Measurements from ENCODE around the gene MAP1A.

MAP1A gene

DNA sequence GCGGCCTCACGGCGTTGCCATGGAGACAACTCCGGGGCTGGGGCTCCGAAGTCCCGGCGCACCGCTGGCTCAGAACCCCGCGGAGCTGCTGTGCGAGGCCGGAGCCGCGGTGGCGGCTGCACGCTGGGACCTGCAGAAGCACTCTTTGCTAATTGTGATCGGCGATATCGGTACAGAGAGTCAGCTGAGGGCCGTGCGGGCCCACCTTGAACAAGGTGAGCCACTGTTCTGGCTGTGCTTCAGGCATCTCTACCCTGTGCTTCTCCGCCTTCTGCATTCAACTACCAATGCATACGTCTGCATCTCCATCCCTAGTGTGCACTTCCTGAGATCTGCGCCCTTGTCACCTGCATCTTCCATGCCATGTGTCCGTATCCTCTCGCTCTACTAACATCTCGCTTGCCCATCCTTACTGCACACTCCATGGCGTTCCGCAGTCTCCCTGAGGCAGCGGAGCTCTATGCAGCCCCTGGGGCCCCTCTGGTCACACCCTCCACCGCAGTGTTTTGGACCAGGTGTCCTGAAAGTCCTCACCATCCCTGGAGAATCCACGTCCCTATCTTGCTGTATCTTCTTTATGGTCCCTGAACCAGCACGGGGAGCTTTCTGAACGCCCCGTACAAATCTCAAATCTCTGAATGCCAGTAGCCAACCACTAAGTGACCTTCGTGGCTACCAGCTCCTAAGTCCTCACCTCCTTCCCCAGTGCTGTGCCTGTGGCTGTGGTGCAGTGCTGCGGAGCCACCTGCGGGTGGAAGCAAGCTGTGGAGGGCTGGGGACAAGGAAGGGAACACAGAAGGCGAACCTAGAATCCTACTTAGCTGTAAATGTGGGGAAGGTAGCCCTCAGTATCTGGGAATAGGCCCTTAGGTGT is 6.2 kb upstream of the MAP1A start:
- DNase-seq (ENCODE audit: low read depth in 2 of 2), result no peak

DNA sequence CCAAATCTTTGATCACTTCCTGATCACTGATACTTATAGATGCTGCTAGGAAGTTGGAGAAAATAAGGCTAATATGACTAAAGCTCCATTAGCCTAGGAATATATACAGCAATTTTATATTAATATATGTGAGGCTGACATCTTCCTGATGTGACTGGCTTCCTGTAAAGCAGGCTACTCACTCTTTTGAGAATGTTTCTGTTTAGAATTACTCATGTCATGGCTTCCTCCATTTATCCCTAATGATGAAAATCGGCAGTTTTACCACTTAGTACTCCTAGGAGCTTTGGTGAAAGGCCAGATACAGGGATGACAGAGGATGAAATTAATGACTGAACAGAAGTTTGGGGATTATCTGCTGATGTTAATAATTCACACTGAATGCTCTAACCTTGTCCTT is 3.9 kb upstream of the MAP1A start:
- DNase-seq (ENCODE audit: low read depth in 2 of 2), result no peak

DNA sequence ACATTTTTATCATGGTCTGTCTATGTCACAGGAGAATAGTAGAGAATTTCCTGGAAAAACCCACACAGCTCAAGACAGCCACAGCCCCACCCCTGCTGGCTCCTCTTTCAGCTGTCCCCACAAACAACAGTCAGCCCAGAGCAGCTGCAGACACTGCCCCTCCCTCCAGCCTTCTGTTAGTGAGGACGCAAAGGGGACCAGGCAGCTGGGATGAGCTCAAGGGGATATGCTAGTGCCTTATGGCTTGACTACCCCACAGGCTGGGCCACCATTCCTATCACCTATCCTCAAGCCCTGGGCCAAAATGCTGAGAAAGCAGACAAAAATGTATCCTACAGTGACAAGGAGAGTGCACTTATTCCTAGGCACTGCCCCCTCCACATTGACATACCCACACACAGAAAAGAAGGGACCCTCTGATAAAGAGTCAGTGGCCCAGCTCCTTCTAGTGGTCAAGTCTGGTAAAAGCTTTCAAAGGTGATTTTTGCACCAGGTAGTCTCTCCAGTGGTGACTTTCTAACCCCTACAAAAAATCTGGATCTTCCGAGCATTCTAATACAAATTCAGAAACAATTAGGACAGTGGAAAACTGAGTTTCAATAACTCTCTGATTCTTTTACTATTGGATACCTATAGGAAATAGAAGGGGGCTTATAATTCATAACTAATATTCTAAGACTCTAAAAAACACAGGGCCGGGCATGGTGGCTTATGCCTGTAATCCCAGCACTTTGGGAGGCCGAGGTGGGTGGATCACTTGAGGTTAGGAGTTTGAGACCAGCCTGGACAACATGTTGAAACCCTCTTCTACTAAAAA is 3.0 kb upstream of the MAP1A start:
- DNase-seq (ENCODE audit: low read depth in 2 of 2), result no peak

DNA sequence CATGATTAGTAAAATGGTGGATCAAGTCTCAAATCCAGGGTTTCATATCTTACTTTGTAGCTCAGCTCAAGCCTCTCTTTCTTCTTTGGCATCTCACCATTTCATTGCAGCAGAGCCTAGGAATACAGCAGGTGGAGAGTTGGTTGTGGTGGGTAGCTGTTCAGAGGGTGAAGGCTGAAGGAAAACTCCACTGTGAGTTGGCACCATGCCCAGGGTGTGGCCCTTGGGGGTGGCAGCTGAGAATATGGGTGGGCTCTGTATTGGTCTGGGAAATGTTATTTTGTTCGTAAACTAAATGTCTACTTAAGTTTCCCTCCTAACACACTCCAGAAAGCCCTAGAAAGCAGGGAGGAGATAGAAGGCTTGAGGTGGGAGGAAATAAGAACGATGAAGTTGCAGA is 1.7 kb upstream of the MAP1A start:
- DNase-seq (ENCODE audit: low read depth in 2 of 2), result no peak

DNA sequence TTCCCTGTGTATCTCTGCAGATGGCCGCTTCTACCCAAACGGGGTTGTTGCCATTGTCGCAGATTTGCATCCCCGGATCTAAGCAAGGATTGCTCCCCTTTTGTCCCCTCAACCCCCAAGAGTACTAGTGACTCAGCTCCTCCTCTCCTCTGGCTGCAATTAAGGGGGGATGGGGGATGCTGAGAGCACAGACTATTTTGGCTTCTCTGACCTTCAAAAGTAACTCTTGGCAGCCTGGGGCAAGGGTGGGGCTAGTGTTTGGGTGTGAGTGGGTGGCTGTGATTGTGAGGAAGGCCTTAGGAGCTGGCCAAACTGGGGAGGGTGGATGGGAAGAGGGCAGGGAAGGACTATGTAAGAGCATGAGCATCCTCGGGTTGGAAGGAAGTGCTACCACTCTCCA is 1.2 kb upstream of the MAP1A start:
- no peak for DNase-seq (ENCODE audit: low read depth in 2 of 2)

DNA sequence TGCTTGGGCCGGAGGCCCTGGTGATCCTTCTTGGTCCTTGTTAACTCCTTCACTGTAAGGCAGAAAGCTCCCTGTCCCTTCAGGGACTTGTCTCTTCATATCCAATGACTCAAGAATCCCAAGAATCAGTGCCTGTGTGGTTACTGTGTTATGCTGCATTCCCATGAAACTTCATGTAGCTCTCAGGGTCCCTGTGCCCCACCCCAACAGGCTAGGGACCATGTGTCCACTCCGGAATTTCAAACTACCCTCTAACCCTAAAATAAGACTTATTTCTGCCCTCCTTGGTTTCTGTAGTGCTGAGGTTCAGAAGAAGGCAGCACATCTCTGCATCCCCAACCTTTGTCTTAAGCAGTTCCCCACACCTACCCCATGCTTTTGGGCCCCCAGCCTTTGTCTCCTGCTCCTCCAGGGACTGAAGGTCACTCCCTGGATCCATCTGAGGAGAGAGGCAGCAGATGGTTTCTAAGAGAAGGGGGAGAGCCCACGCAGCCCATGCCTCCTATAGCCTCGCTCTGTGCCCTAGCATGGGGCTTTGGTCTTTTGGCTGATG is 531 bp upstream of the MAP1A start:
- no peak for DNase-seq (ENCODE audit: low read depth in 2 of 2)

DNA sequence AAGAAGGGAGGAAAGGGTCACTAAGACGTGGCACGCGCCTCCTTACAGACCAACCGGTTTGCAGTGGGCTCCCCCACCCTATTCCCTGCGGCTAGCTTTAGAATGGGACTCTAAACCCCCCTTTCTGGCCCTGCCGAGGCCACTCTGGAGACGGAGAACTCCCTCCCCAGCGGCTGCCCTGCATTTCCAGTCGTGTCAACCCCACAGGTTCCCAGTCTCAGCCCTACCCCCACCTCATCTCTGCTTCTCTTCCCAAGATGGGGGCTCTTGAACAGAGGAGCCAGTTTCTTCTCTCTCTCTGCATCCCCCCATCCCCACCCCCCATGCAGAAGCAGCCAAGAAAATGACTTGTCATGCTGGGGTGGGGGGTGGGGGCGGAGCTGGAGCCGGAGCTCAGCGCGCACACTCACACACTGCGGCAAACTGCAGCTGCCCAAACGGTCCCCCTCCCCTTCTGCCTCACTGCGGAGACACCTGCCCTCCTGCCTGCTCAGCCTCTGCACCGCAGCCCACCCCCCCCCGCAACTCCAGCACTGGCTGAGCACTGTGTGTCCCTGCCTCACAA is 871 bp downstream of the MAP1A start:
- DNase-seq (ENCODE audit: low read depth in 2 of 2), result no peak

DNA sequence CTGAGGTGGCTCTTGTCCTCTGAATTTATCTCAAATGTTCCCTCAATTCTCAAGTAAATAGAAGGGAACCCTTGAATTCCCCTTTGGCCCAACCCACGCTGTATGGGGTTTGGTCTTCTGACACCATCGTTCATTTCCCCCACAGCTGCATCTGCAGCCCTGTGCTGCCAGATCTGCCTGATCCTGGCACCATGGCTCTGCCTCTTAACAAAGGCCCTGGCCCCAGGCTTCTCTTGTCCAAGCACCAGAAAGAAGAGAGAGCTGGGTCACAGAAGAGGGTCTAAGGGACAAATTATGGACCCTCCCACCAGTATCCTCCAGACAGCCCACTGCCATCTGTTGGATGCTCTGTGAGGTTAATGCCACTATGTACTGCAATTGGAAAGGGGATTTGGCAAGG is 1.8 kb downstream of the MAP1A start:
- no peak for DNase-seq (ENCODE audit: low read depth in 2 of 2)

DNA sequence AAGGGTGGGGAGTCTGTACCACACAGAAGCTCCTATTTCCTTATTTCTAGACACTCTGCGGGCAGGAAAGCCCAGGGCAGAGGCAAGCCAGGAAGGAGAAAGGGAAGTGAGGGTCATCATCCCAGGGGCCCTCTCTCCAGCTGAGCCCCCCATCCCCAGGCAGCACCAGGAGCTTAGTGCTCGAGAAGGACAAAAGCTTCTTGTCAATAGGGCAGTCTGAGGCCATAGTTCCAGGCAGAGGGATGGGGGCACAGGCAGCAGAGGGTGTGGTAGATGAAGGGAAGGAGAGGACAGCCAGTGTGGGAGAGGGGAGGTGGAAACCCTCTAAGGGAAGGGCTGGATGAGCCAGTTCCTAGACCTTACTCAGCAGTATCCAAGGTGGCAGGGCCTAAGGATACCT is 2.7 kb downstream of the MAP1A start:
- no peak for DNase-seq (ENCODE audit: low read depth in 2 of 2)

DNA sequence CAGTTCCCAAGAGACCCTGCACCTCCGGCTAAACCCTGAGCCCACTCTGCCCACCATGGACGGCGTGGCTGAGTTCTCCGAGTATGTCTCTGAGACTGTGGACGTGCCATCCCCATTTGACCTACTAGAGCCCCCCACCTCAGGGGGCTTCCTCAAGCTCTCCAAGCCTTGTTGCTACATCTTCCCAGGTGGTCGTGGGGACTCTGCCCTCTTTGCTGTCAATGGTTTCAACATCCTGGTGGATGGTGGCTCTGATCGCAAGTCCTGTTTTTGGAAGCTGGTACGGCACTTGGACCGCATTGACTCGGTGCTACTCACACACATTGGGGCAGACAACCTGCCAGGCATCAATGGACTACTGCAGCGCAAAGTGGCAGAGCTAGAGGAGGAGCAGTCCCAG is 4.0 kb downstream of the MAP1A start:
- DNase-seq (ENCODE audit: low read depth in 2 of 2), result no peak

DNA sequence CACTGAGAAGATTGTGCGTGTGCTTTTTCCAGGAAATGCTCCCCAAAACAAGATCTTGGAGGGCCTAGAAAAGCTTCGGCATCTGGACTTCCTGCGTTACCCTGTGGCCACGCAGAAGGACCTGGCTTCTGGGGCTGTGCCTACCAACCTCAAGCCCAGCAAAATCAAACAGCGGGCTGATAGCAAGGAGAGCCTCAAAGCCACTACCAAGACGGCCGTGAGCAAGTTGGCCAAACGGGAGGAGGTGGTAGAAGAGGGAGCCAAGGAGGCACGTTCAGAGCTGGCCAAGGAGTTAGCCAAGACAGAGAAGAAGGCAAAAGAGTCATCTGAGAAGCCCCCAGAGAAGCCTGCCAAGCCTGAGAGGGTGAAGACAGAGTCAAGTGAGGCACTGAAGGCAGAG is 4.8 kb downstream of the MAP1A start:
- no peak for DNase-seq (ENCODE audit: low read depth in 2 of 2)

DNA sequence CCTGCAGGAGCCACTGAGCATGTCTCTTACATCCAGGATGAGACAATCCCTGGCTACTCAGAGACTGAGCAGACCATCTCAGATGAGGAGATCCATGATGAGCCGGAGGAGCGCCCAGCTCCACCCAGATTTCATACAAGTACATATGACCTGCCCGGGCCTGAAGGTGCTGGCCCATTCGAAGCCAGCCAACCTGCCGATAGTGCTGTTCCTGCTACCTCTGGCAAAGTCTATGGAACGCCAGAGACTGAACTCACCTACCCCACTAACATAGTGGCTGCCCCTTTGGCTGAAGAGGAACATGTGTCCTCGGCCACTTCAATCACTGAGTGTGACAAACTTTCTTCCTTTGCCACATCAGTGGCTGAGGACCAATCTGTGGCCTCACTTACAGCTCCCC is 6.2 kb downstream of the MAP1A start:
- no peak for DNase-seq (ENCODE audit: low read depth in 2 of 2)

DNA sequence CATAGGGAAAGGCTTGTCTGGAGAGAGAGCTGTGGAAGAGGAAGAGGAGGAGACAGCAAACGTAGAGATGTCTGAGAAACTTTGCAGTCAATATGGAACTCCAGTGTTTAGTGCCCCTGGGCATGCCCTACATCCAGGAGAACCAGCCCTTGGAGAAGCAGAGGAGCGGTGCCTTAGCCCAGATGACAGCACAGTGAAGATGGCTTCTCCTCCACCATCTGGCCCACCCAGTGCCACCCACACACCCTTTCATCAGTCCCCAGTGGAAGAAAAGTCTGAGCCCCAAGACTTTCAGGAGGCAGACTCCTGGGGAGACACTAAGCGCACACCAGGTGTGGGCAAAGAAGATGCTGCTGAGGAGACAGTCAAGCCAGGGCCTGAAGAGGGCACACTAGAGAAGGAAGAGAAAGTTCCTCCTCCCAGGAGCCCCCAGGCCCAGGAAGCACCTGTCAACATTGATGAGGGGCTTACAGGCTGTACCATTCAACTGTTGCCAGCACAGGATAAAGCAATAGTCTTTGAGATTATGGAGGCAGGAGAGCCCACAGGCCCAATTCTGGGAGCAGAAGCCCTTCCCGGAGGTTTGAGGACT is 6.9 kb downstream of the MAP1A start:
- DNase-seq (ENCODE audit: low read depth in 2 of 2), result no peak

DNA sequence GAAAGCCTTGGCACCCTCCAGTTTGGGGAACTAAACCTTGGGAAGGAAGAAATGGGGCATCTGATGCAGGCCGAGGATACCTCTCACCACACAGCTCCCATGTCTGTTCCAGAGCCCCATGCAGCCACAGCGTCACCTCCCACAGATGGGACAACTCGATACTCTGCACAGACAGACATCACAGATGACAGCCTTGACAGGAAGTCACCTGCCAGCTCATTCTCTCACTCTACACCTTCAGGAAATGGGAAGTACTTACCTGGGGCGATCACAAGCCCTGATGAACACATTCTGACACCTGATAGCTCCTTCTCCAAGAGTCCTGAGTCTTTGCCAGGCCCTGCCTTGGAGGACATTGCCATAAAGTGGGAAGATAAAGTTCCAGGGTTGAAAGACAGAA is 7.7 kb downstream of the MAP1A start:
- no peak for DNase-seq (ENCODE audit: low read depth in 2 of 2)

DNA sequence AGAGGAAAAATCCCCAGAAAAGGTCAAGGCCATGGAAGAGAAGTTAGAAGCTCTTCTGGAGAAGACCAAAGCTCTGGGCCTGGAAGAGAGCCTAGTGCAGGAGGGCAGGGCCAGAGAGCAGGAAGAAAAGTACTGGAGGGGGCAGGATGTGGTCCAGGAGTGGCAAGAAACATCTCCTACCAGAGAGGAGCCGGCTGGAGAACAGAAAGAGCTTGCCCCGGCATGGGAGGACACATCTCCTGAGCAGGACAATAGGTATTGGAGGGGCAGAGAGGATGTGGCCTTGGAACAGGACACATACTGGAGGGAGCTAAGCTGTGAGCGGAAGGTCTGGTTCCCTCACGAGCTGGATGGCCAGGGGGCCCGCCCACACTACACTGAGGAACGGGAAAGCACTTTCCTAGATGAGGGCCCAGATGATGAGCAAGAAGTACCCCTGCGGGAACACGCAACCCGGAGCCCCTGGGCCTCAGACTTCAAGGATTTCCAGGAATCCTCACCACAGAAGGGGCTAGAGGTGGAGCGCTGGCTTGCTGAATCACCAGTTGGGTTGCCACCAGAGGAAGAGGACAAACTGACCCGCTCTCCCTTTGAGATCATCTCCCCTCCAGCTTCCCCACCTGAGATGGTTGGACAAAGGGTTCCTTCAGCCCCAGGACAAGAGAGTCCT is 9.0 kb downstream of the MAP1A start:
- no peak for DNase-seq (ENCODE audit: low read depth in 2 of 2)

DNA sequence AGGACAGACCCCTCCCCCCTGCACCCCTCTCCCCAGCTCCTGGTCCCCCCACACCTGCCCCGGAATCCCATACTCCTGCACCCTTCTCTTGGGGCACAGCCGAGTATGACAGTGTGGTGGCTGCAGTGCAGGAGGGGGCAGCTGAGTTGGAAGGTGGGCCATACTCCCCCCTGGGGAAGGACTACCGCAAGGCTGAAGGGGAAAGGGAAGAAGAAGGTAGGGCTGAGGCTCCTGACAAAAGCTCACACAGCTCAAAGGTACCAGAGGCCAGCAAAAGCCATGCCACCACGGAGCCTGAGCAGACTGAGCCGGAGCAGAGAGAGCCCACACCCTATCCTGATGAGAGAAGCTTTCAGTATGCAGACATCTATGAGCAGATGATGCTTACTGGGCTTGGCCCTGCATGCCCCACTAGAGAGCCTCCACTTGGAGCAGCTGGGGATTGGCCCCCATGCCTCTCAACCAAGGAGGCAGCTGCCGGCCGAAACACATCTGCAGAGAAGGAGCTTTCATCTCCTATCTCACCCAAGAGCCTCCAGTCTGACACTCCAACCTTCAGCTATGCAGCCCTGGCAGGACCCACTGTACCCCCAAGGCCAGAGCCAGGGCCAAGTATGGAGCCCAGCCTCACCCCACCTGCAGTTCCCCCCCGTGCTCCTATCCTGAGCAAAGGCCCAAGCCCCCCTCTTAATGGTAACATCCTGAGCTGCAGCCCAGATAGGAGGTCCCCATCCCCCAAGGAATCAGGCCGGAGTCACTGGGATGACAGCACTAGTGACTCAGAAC is 9.8 kb downstream of the MAP1A start:
- DNase-seq (ENCODE audit: low read depth in 2 of 2), result no peak

DNA sequence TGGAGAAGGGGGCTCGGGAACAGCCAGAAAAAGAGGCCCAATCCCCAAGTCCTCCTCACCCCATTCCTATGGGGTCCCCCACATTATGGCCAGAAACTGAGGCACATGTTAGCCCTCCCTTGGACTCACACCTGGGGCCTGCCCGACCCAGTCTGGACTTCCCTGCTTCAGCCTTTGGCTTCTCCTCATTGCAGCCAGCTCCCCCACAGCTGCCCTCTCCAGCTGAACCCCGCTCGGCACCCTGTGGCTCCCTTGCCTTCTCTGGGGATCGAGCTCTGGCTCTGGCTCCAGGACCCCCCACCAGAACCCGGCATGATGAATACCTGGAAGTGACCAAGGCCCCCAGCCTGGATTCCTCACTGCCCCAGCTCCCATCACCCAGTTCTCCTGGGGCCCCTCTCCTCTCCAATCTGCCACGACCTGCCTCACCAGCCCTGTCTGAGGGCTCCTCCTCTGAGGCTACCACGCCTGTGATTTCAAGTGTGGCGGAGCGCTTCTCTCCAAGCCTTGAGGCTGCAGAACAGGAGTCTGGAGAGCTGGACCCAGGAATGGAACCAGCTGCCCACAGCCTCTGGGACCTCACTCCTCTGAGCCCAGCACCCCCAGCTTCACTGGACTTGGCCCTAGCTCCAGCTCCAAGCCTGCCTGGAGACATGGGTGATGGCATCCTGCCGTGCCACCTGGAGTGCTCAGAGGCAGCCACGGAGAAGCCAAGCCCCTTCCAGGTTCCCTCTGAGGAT is 10.6 kb downstream of the MAP1A start:
- no peak for DNase-seq (ENCODE audit: low read depth in 2 of 2)

DNA sequence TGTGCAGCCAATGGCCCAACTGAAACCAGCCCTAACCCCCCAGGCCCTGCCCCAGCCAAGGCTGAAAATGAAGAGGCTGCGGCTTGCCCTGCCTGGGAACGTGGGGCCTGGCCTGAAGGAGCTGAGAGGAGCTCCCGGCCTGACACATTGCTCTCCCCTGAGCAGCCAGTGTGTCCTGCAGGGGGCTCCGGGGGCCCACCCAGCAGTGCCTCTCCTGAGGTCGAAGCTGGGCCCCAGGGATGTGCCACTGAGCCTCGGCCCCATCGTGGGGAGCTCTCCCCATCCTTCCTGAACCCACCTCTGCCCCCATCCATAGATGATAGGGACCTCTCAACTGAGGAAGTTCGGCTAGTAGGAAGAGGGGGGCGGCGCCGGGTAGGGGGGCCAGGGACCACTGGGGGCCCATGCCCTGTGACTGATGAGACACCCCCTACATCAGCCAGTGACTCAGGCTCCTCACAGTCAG is 11.2 kb downstream of the MAP1A start:
- DNase-seq (ENCODE audit: low read depth in 2 of 2), result no peak

DNA sequence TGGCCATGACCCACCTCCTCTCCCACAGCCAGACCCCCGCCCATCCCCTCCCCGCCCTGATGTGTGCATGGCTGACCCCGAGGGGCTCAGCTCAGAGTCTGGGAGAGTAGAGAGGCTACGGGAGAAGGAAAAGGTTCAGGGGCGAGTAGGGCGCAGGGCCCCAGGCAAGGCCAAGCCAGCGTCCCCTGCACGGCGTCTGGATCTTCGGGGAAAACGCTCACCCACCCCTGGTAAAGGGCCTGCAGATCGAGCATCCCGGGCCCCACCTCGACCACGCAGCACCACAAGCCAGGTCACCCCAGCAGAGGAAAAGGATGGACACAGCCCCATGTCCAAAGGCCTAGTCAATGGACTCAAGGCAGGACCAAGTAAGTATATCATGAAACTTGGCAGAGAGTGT is 11.7 kb downstream of the MAP1A start:
- no peak for DNase-seq (ENCODE audit: low read depth in 2 of 2)

All from stimulated activated CD8-positive, alpha-beta memory T cell treated with anti-CD3 and anti-CD28 coated beads, Interleukin-2, amount 100 ng/mL, for 1 hour (primary cell).